ENCODE data around the gene UBE2D2.
A peak's percentile ranks its signal among the peaks of the same experiment; 100 is the strongest.
"Not testable (repeated sequence)": the region's sequence is repeated elsewhere in the genome, so short reads cannot be mapped to it uniquely, and the experiment has no call there.

Gene UBE2D2

DNA sequence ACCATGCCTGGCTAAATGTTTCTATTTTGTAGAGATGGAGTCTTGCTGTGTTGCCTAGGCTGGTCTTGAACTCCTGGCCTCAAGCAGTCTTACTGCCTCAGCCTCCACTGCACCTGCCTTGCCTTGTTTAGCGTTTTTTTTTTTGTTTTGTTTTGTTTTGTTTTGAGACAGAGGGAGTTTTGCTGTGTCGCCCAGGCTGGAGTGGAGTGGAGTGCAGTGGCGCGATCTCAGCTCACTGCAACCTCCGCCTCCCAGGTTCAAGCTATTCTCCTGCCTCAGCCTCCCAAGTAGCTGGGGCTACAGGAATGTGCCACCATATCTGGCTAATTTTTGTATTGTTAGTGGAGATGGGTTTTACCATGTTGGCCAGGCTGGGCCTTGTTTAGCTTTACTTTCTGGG is 27.0 kb downstream of the UBE2D2 start:
- DNase-seq = not testable (repeated sequence)

GRCh38 chr5:139588962-139589361 is 27.8 kb downstream of the UBE2D2 start:
- no peak for DNase-seq

DNA sequence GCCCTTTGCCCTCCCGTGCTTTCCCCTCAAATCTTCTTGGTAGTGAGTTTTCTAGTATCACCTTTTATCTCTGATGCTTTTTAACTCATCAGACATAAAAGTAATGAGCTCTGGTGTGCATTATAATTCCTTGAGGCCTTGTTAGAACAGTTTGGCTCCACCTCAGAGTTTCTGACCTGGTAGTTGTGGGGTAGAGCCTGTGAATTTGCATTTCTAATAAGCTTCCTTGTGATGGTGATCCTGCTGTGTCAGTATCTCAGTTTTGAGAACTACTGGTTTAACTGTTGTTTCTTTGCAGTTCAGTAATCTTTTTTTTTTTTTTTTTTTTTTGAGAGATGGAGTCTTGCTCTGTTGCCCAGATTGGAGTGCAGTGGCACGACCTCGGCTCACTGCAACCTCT is 31.1 kb downstream of the UBE2D2 start:
- no peak for DNase-seq

GRCh38 chr5:139593076-139593475 is 31.9 kb downstream of the UBE2D2 start:
- not testable (repeated sequence) for DNase-seq

- DNase-seq = no peak
Measured at GRCh38 chr5:139593716-139594319, 32.7 kb downstream of the UBE2D2 start.

GRCh38 chr5:139597134-139597533 is 36.0 kb downstream of the UBE2D2 start:
- DNase-seq = no peak

DNA sequence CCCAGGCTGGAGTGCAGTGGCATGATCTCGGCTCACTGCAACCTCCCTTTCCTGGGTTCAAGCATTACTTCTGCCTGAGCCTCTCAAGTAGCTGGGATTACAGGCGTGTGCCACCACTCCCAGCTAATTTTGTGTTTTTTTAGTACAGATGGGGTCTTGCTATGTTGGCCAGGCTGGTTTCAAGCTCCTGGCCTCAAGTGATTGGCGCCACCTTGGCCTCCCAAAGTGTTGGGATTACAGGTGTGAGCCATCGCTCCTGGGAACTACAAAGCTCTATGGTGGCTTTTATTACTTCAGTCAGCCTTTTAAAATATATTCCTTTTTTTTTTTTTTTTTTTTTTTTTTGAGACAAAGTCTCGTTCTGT is 37.4 kb downstream of the UBE2D2 start:
- DNase-seq = not testable (repeated sequence)

DNA sequence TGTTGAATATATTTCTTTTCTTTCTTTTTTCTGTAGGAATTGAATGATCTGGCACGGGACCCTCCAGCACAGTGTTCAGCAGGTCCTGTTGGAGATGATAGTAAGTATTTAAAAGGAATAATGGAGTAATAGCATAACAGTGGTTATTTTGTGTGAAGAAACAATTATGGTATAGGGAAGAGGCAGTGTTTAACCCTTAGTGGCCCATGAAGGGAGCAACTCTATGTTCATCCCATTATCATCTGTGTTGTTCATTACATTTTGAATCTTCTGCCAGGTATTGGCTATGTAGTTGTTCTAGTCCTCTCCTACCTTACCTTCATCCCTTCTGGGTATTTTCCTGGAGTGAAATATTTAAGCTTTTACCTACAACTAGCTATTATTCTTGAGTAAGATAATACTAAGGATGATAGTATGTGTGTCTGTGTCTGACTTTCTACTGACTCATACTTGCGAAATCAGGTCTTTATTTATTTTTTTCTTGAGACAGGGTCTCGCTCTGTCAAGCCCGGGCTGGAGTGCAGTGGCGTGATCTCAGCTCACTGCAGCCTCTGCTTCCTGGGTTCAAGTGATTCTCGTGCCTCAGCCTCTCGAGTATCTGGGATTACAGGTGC is 39.3 kb downstream of the UBE2D2 start:
- DNase-seq = no peak

- DNase-seq = no peak
Measured at GRCh38 chr5:139601429-139601828, 40.3 kb downstream of the UBE2D2 start.

- not testable (repeated sequence) for DNase-seq
Measured at GRCh38 chr5:139601948-139602347, 40.8 kb downstream of the UBE2D2 start.

DNA sequence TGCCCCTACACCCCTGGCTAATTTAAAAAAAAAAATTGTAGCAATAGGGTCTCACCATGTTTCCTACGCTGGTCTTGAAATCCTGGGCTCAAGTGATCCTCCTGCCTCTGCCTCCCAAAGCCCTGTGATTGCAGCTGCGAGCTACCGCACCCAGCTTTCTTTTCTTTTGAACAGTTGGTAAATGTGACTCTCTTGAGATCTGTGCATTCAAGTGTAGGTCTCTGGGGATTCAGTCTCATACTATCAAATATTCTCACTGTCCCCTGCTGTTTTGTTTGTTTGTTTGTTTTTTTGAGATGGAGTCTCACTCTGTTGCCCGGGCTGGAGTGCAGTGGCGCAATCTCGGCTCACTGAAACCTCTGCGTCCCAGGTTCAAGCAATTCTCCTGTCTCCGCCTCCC is 44.7 kb downstream of the UBE2D2 start:
- no peak for DNase-seq

DNA sequence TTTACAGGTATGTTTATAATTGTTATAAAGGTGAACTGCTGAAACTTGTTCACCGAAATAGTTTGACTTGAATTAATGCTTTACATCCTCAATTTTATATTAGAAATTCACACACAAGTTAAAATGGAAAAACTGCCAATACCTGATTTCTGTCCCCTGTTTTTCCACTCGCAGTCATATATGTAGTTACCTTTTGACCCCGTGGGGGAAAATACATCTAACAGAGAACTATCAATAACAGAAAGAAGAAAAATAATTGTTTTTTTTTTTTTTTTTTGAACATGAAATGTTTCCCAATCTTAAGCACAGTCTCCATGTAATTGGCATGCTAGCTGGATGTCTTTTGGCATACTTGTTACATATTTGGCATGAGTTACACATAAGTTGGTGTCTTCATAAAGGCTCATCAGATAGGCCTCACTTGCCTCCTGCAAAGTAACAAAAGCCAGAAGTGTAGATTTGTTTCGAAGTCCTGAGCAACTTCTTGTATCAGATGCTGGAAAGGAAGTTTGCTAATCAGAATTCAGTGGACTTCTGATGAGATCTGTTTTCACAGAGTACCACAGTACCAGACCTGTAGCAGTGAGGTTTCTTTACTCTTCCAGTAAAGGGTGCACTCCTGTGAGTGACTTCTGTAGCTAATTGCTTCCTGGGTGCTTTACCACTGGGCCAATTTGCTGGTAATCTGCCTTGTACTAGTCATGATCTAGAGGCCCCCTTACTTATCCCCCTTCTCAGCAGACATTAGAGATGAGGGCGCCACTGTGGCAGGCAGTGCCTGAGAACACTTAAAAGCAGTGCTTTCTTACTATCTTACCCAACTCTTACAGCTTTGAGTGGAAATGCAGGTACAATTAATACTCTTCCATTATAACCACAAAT is 50.8 kb downstream of the UBE2D2 start:
- no peak for DNase-seq

- DNase-seq = no peak
Measured at GRCh38 chr5:139619861-139620260, 58.7 kb downstream of the UBE2D2 start.

GRCh38 chr5:139625398-139625797 is 64.3 kb downstream of the UBE2D2 start:
- DNase-seq = not testable (repeated sequence)

GRCh38 chr5:139630855-139631254 is 69.7 kb downstream of the UBE2D2 start:
- DNase-seq = no peak

GRCh38 chr5:139631520-139632165 is 70.5 kb downstream of the UBE2D2 start:
- DNase-seq = no peak

- peak; percentile 48 to 81 (median 72) for DNase-seq
Measured at GRCh38 chr5:139633295-139634027, 72.3 kb downstream of the UBE2D2 start.

DNA sequence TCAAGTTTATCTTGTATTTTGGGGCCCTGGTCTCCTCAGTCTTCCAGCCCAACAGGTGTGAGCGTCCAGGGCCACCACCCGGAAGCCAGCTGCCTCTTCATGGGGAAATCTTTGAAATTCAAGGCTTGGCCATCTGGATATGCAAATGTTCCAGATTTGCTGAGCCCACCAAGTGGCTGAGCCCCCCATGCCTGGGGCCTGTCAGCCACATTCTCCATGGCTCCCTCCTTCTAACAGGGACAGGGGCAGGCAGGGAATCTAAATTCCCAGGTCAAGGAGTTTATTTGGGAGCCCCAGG is 72.8 kb downstream of the UBE2D2 start:
- no peak for DNase-seq

GRCh38 chr5:139634541-139634940 is 73.4 kb downstream of the UBE2D2 start:
- DNase-seq = no peak

DNA sequence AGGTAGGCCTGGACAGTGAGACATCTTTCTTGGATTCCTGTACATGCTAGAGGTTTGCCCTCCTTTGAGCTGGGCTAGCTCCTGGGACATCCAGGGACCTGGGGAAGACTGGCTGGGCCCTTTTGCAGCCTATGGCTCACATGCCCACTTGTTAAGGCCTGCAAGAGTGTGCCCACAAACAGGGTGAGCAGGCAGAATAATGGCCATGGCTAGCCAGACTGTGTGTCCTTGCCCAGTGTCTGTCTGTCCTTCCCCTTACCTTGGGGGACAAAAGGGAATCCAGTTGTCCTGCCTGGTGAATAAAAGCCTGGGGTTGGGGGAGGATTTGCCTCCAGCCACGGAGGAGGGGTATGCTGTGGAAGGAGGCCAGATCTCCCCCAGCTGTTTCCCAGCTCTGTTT is 74.1 kb downstream of the UBE2D2 start:
- DNase-seq = no peak

- DNase-seq = peak in 2 of 3 experiments; percentile 50 to 79
Measured at GRCh38 chr5:139635606-139636206, 74.6 kb downstream of the UBE2D2 start.

- DNase-seq = peak in 1 of 3 experiments; percentile 18
Measured at GRCh38 chr5:139636207-139636792, 75.2 kb downstream of the UBE2D2 start.
